AG08396 (cell line): ENCODE data around the gene PLEK2.
"Not testable (repeated sequence)": the region's sequence is repeated elsewhere in the genome, so short reads cannot be mapped to it uniquely, and the experiment has no call there.

Experiments
- DNase-seq: peaks from one replicate; pipeline ENCODE4 v3.0.0; 2012; ENCODE audit warnings: low spot score, mixed read lengths

The PLEK2 gene

GRCh38 chr14:67428501-67429031 lies 16.6 kb upstream of the PLEK2 start:
- peak; percentile 55 for DNase-seq

- DNase-seq = peak; percentile 80
These were observed 15.1 kb upstream of the PLEK2 start for GRCh38 chr14:67426983-67427606.

- no peak for DNase-seq
These were observed 14.2 kb upstream of the PLEK2 start for GRCh38 chr14:67426161-67426560.

- no peak for DNase-seq
These were observed 13.6 kb upstream of the PLEK2 start for GRCh38 chr14:67425608-67426007.

- DNase-seq = no peak
These were observed 12.6 kb upstream of the PLEK2 start for GRCh38 chr14:67424539-67424938.

- no peak for DNase-seq
These were observed 11.5 kb upstream of the PLEK2 start for GRCh38 chr14:67423424-67423823.

- no peak for DNase-seq
These were observed 9.6 kb upstream of the PLEK2 start for GRCh38 chr14:67421356-67422224.

GRCh38 chr14:67420102-67420739 lies 8.3 kb upstream of the PLEK2 start:
- no peak for DNase-seq

- DNase-seq = no peak
These were observed 6.6 kb upstream of the PLEK2 start for GRCh38 chr14:67418401-67419191.

- no peak for DNase-seq
These were observed 5.7 kb upstream of the PLEK2 start for GRCh38 chr14:67417633-67418032.

GRCh38 chr14:67416810-67417209 lies 4.8 kb upstream of the PLEK2 start:
- DNase-seq = no peak

GRCh38 chr14:67416085-67416484 lies 4.1 kb upstream of the PLEK2 start:
- no peak for DNase-seq

GRCh38 chr14:67415610-67416009 lies 3.6 kb upstream of the PLEK2 start:
- not testable (repeated sequence) for DNase-seq

GRCh38 chr14:67413806-67414769 lies 2.1 kb upstream of the PLEK2 start:
- DNase-seq = peak; percentile 78

GRCh38 chr14:67411370-67411769 lies 595 bp downstream of the PLEK2 start:
- DNase-seq = no peak

- DNase-seq = no peak
These were observed 1.7 kb downstream of the PLEK2 start for GRCh38 chr14:67410313-67410712.

- DNase-seq = no peak
These were observed 2.5 kb downstream of the PLEK2 start for GRCh38 chr14:67409461-67409860.

- not testable (repeated sequence) for DNase-seq
These were observed 3.7 kb downstream of the PLEK2 start for GRCh38 chr14:67408122-67408801.

- DNase-seq = no peak
These were observed 6.2 kb downstream of the PLEK2 start for GRCh38 chr14:67405771-67406170.

- DNase-seq = no peak
These were observed 11.5 kb downstream of the PLEK2 start for GRCh38 chr14:67400434-67400833.
